Upper lobe of right lung (tissue), 1 donor: ENCODE measurements around the gene FOXP1. TPM values are rescaled to one million over a fixed set of nuclear protein-coding genes. Genes with fewer than 3 reads are reported as not detected.

ENCODE experiments used
- ATAC-seq: fragments of 200-7000 bp; cut with Tn5 transposase; one replicate; pipeline ENCODE4 v1.9.1; 2020; ENCODE audit warnings: mild to moderate bottlenecking, moderate library complexity
- DNase-seq: peaks from one replicate; pipeline ENCODE4 v3.0.0-alpha.2; 2020
- H3K27ac ChIP-seq: fragments of 200-600 bp; one replicate; pipeline ENCODE4 v1.8.0; 2022
- H3K27me3 ChIP-seq: fragments of 200-600 bp; one replicate; pipeline ENCODE4 v1.8.0; 2022; ENCODE audit warnings: mild to moderate bottlenecking
- H3K36me3 ChIP-seq: fragments of 200-600 bp; one replicate; pipeline ENCODE4 v1.8.0; 2022
- H3K4me1 ChIP-seq: fragments of 200-600 bp; one replicate; pipeline ENCODE4 v1.8.0; 2022
- H3K4me3 ChIP-seq: fragments of 200-600 bp; one replicate; pipeline ENCODE4 v1.8.0; 2022; ENCODE audit warnings: mild to moderate bottlenecking
- H3K9me3 ChIP-seq: fragments of 200-600 bp; one replicate; pipeline ENCODE4 v1.8.0; 2022
- intact Hi-C: fragments of 100-400 bp; cut with DNase I; formaldehyde crosslinking; loops from one replicate; pipeline ENCODE4 v1.11.0; 2022
- total RNA-seq: library from RNA; stranded (reverse); fragmentation: NEBNext Ultra II Directional; extraction: Animal tissue kit (Norgen Biotek cat#: 25700); gene quantifications from one replicate; pipeline ENCODE4 v1.2.1, GENCODE V29; 2021
- TF ChIP-seq, protein P1 (sequence below): fragments of 200-600 bp; IDR thresholded peaks from one replicate; pipeline ENCODE4 v1.8.0; 2022; ENCODE audit warnings: antibody characterized with exemption
- donor health status: DM: no; HTN: yes; CAD: no; lungs with severe emphysema.

Gene FOXP1
- total RNA-seq, 1 donor from 2014 or later = 140 TPM

DNA sequence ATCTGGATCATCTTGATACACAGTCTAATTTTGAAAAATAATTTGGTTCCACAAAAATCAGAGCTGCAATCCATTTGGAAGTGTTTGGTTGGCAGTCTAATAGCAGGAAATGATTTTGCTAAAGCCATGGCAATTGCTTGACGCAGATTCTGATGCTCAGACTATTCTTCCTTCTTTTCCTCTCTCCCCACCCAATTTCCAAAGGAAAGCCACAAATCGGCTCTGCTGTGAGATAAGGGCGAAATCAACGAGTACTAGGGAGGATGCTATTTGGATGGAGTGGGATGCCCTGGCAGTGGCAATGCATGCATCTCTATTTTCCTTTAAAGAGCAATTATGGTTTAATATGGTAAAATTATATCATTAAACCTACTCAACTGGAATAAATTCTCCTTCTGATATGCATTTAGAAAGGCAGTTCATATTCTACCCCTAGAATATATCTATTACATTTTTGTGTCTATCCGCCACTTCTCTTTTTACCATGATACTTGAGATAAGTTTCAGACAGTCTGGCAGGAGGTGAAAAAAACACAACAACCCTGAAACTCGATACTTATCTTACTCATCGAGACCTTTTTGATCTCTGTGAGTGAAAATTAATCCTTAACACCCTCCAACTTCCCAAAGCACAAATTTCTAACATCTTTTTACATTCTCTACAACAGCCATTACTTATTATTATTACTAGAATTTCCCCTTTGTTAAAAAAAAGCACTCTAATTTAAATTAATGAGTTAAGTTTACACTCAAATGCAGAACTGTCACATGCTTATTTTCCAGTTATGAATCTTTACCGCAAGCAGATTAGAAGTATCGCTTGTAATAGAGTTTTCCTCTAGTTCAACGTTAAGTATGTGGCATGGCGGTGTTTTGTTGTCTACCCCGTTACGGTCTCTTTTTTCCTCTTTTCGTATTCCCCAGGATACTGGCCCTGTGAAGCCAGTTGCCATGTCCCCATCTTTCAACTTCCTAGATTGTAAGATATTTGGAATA lies 433.3 kb downstream of the FOXP1 start:
- no peak overlapping the region for H3K27ac ChIP-seq
- no peaks in the 10 kb centered on the region for H3K4me1 ChIP-seq
- TF ChIP-seq, protein P1, sequence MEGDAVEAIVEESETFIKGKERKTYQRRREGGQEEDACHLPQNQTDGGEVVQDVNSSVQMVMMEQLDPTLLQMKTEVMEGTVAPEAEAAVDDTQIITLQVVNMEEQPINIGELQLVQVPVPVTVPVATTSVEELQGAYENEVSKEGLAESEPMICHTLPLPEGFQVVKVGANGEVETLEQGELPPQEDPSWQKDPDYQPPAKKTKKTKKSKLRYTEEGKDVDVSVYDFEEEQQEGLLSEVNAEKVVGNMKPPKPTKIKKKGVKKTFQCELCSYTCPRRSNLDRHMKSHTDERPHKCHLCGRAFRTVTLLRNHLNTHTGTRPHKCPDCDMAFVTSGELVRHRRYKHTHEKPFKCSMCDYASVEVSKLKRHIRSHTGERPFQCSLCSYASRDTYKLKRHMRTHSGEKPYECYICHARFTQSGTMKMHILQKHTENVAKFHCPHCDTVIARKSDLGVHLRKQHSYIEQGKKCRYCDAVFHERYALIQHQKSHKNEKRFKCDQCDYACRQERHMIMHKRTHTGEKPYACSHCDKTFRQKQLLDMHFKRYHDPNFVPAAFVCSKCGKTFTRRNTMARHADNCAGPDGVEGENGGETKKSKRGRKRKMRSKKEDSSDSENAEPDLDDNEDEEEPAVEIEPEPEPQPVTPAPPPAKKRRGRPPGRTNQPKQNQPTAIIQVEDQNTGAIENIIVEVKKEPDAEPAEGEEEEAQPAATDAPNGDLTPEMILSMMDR = no peak
- intact Hi-C loops = no loop called here
- no peak overlapping the region for H3K4me3 ChIP-seq
- no peaks in the 10 kb centered on the region for H3K36me3 ChIP-seq
- DNase-seq = no peak
- ATAC-seq = no peak
- no peaks in the 10 kb centered on the region for H3K27me3 ChIP-seq
- no peaks in the 10 kb centered on the region for H3K9me3 ChIP-seq

DNA sequence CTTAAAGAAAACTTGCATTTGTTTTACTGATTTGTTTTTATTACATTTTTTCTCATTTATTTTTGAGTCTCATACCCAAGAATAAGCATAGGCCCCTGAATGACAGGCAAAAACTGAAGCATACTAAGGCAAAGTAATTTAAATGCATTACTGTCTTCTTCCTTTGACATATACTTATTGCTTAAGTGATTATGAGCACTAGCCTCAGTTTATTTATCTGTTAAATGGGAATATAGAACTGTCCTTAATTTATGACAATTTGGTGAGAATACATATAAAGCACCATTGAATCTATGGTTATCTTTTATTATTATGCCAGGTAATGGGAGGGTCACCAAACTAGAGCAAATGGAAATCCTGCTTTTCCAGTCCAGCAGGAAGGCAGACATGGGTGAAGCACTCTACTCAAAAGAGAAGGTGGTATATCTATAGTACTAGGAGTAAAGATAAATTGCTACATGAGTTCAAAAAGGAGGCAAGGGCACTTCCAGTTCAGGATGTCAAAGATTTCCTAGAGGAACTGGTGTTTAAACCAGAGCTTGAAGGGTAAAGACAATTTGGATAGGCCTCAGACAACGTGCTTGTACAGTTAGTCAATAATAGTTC lies 435.0 kb downstream of the FOXP1 start:
- ATAC-seq = no peak

DNA sequence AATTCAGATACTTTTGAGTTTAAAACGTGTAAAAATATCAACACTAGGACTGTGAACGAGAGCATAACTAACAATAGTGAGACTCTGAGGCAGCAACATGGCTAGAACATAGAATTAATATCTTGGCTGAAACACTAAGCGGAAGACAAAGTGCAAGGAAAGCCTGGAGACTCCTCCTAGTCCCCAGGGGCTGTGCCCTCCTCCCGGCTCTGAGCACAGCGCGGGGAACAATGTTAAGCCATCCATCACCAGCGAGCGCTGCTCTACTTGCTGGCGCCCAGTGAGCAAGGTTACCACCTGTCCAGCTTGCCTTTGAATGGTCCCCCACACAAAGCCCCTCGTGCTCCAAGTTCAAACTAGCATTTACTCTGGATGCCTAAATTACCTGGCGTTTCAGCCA lies 436.9 kb downstream of the FOXP1 start:
- TF ChIP-seq, protein P1 = no peak
- H3K4me3 ChIP-seq = no peak overlapping the region

More for the DNA sequence above, 435.0 kb downstream of the FOXP1 start:
- Histone ChIP-seq H3K9me3 (no peaks in the 10 kb centered on the region), H3K4me1 (no peaks in the 10 kb centered on the region), H3K4me3 (no peak overlapping the region), H3K36me3 (no peaks in the 10 kb centered on the region), H3K27me3 (no peaks in the 10 kb centered on the region), H3K27ac (no peak overlapping the region)
- TF ChIP-seq, protein P1 = no peak
- DNase-seq = no peak
- intact Hi-C loops = no loop called here

DNA sequence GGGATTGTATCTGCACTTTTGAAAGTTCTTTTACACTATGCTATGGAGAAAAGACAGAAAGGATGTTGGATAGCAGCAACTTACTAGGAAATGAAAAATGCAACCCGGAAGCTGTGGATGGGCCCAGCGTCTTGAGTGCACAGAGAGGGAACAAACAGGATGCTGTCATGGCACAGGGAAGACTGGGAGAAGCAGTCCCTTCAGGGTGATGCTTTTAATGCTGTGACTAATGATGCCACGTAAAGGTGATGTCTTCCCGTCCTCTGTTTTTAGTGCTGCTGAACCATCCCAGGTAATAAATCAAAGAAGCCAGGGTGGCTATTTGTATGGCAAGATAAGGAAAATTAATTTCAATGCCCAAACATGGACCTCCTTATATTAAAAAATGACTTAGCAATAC lies 437.6 kb downstream of the FOXP1 start:
- Histone ChIP-seq H3K27me3 (no peaks in the 10 kb centered on the region), H3K4me1 (no peaks in the 10 kb centered on the region), H3K9me3 (no peaks in the 10 kb centered on the region), H3K4me3 (no peak overlapping the region), H3K27ac (no peak overlapping the region), H3K36me3 (no peaks in the 10 kb centered on the region)
- intact Hi-C loops = no loop called here
- TF ChIP-seq, protein P1 = no peak
- DNase-seq (no peak), ATAC-seq (no peak)

More for the DNA sequence above, 436.9 kb downstream of the FOXP1 start:
- no peaks in the 10 kb centered on the region for H3K9me3 ChIP-seq
- no peak overlapping the region for H3K27ac ChIP-seq
- no peaks in the 10 kb centered on the region for H3K36me3 ChIP-seq
- intact Hi-C loops = no loop called here
- no peaks in the 10 kb centered on the region for H3K4me1 ChIP-seq
- ATAC-seq = no peak
- no peaks in the 10 kb centered on the region for H3K27me3 ChIP-seq
- no peak for DNase-seq

DNA sequence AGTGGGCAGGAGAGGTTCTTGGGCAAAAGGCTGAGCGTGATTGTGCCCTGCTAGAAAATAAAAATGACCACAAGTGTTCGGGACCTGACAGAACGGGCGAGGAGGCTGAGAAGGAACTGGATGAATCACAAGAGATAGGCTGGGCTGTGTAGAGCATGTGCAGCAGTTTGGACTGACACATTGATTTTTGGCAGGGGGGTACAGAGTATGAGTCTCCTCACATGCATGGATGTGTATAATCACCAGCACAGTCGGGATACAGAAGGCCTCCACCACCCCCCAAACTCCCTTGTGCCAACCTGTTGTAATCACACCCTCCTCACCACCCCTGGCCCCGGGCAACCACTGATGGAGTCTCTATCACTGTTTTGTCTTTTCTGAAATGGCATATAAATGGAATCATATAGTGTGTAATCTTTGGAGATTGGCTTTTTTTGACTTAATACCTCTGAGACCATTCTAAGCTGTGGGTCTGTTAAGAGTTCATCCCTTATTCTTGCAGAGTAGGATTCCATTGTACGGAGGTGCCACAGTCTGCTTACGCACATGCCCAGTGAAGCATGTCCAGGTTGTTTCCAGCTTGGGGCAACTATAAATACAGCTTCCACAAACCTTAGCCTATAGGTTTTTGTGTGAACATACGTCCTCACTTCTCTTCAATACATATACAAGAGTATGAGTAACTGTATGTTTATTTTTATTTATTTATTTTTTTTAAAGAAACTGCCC lies 438.8 kb downstream of the FOXP1 start:
- H3K27ac ChIP-seq = no peak overlapping the region

More for the DNA sequence above, 438.8 kb downstream of the FOXP1 start:
- intact Hi-C loops = no loop called here
- Histone ChIP-seq H3K4me3 (no peak overlapping the region), H3K36me3 (no peaks in the 10 kb centered on the region), H3K9me3 (no peaks in the 10 kb centered on the region), H3K4me1 (no peaks in the 10 kb centered on the region), H3K27me3 (no peaks in the 10 kb centered on the region)
- no peak for ATAC-seq
- no peak for DNase-seq
- TF ChIP-seq, protein P1 = no peak
